Stimulated activated CD4-positive, alpha-beta T cell treated with anti-CD3 and anti-CD28 coated beads, Interleukin-15, amount 100 ng/mL, for 1 hour (primary cell): Measurements from ENCODE around the gene TTLL8.

ENCODE experiments used
- DNase-seq, 2 donors: peaks; one replicate each; pipeline ENCODE4 v3.0.0-alpha.2; 2020; ENCODE audit warnings: low read depth in 1 of 2, low spot score in 1 of 2

The TTLL8 gene

GRCh38 chr22:50083462-50084079, 25.5 kb upstream of the TTLL8 start:
- no peak for DNase-seq

- DNase-seq = no peak
These were observed 24.9 kb upstream of the TTLL8 start for GRCh38 chr22:50082961-50083461.

- no peak for DNase-seq
These were observed 24.2 kb upstream of the TTLL8 start for GRCh38 chr22:50082197-50082715.

GRCh38 chr22:50081426-50082196, 23.5 kb upstream of the TTLL8 start:
- no peak for DNase-seq

- DNase-seq = no peak
These were observed 22.0 kb upstream of the TTLL8 start for GRCh38 chr22:50080077-50080465.

- DNase-seq = no peak
These were observed 20.7 kb upstream of the TTLL8 start for GRCh38 chr22:50078761-50079160.

- DNase-seq = no peak
These were observed 20.1 kb upstream of the TTLL8 start for GRCh38 chr22:50078246-50078645.

- no peak for DNase-seq
These were observed 18.8 kb upstream of the TTLL8 start for GRCh38 chr22:50076646-50077535.

- DNase-seq = no peak
These were observed 16.7 kb upstream of the TTLL8 start for GRCh38 chr22:50074551-50075530.

GRCh38 chr22:50074056-50074455, 16.0 kb upstream of the TTLL8 start:
- no peak for DNase-seq

GRCh38 chr22:50072714-50073538, 14.8 kb upstream of the TTLL8 start:
- no peak for DNase-seq

GRCh38 chr22:50072167-50072555, 14.1 kb upstream of the TTLL8 start:
- DNase-seq = no peak

- no peak for DNase-seq
These were observed 13.5 kb upstream of the TTLL8 start for GRCh38 chr22:50071432-50072166.

- no peak for DNase-seq
These were observed 12.3 kb upstream of the TTLL8 start for GRCh38 chr22:50070366-50070765.

- DNase-seq = no peak
These were observed 10.0 kb upstream of the TTLL8 start for GRCh38 chr22:50068096-50068495.

- no peak for DNase-seq
These were observed 9.1 kb upstream of the TTLL8 start for GRCh38 chr22:50067244-50067643.

GRCh38 chr22:50064453-50064852, 6.4 kb upstream of the TTLL8 start:
- DNase-seq = no peak

- DNase-seq = no peak
These were observed 5.7 kb upstream of the TTLL8 start for GRCh38 chr22:50063589-50064393.
